GM18909 (cell line): ENCODE results near the gene SSBP2.
"Not testable (repeated sequence)": the region's sequence is repeated elsewhere in the genome, so short reads cannot be mapped to it uniquely, and the experiment has no call there.

ENCODE experiments used
- ATAC-seq: cut with Tn5 transposase; IDR thresholded peaks from one replicate; pipeline ENCODE4 v1.9.1; 2021; ENCODE audit warnings: mild to moderate bottlenecking; ENCODE audit not compliant: unreplicated experiment, poor library complexity

SSBP2 gene

GRCh38 chr5:81486711-81487110 is 264.2 kb downstream of the SSBP2 start:
- no peak for ATAC-seq

GRCh38 chr5:81482595-81482994 is 268.3 kb downstream of the SSBP2 start:
- ATAC-seq = no peak

- not testable (repeated sequence) for ATAC-seq
Measured at GRCh38 chr5:81473395-81473794, 277.5 kb downstream of the SSBP2 start.

GRCh38 chr5:81469676-81470075 is 281.2 kb downstream of the SSBP2 start:
- ATAC-seq = no peak

GRCh38 chr5:81450940-81451339 is 300.0 kb downstream of the SSBP2 start:
- ATAC-seq = no peak

- no peak for ATAC-seq
Measured at GRCh38 chr5:81435023-81435422, 315.9 kb downstream of the SSBP2 start.

GRCh38 chr5:81429985-81430384 is 320.9 kb downstream of the SSBP2 start:
- ATAC-seq = no peak

- ATAC-seq = no peak
Measured at GRCh38 chr5:81429363-81429762, 321.5 kb downstream of the SSBP2 start.

GRCh38 chr5:81428861-81429260 is 322.0 kb downstream of the SSBP2 start:
- no peak for ATAC-seq

GRCh38 chr5:81428446-81428845 is 322.5 kb downstream of the SSBP2 start:
- no peak for ATAC-seq

- no peak for ATAC-seq
Measured at GRCh38 chr5:81427566-81427965, 323.3 kb downstream of the SSBP2 start.

GRCh38 chr5:81426359-81427030 is 324.4 kb downstream of the SSBP2 start:
- no peak for ATAC-seq

- ATAC-seq = peak; percentile 42
Measured at GRCh38 chr5:81425569-81425968, 325.3 kb downstream of the SSBP2 start.

GRCh38 chr5:81424728-81425127 is 326.2 kb downstream of the SSBP2 start:
- no peak for ATAC-seq

- no peak for ATAC-seq
Measured at GRCh38 chr5:81422671-81423070, 328.2 kb downstream of the SSBP2 start.

GRCh38 chr5:81420039-81420667 is 330.7 kb downstream of the SSBP2 start:
- ATAC-seq = no peak

- ATAC-seq = no peak
Measured at GRCh38 chr5:81418606-81419005, 332.3 kb downstream of the SSBP2 start.

GRCh38 chr5:81417052-81417451 is 333.8 kb downstream of the SSBP2 start:
- no peak for ATAC-seq

- ATAC-seq = no peak
Measured at GRCh38 chr5:81409896-81410295, 341.0 kb downstream of the SSBP2 start.

GRCh38 chr5:81409361-81409760 is 341.5 kb downstream of the SSBP2 start:
- no peak for ATAC-seq

GRCh38 chr5:81408496-81408895 is 342.4 kb downstream of the SSBP2 start:
- ATAC-seq = no peak

GRCh38 chr5:81407811-81408210 is 343.1 kb downstream of the SSBP2 start:
- ATAC-seq = not testable (repeated sequence)
